WI38 (cell line): ENCODE results near the gene CRYGS.

Experiments used
- H3K4me3 ChIP-seq: 2 replicates; pipeline ENCODE4 v1.5.1; 2011; ENCODE audit warnings: low read depth, mild to moderate bottlenecking, control low read depth, low read length
- TF ChIP-seq, protein P1 (sequence below): IDR thresholded peaks from 2 replicates; pipeline ENCODE4 v1.5.1; 2012; ENCODE audit warnings: low read depth, mild to moderate bottlenecking, control low read depth, low read length

CRYGS gene

DNA sequence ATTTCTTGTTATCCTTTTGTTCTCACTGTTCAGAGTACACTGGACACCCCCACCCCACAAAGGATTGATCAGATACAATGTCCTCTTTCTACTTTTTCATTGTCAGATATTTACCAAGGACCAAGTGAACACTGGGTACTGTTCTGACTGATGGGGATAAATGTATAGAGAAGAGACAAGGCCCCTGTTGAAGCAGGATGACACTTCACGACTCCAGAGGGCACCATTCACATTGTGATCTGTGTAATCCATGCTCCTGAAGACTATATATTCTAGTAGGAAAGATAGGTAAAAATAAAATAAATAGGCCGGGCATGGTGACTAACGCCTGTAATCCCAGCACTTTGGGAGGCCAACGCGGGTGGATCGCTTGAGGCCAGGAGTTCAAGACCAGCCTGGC is 7.2 kb upstream of the CRYGS start:
- H3K4me3 ChIP-seq, result no peak overlapping the region
- TF ChIP-seq, protein P1, sequence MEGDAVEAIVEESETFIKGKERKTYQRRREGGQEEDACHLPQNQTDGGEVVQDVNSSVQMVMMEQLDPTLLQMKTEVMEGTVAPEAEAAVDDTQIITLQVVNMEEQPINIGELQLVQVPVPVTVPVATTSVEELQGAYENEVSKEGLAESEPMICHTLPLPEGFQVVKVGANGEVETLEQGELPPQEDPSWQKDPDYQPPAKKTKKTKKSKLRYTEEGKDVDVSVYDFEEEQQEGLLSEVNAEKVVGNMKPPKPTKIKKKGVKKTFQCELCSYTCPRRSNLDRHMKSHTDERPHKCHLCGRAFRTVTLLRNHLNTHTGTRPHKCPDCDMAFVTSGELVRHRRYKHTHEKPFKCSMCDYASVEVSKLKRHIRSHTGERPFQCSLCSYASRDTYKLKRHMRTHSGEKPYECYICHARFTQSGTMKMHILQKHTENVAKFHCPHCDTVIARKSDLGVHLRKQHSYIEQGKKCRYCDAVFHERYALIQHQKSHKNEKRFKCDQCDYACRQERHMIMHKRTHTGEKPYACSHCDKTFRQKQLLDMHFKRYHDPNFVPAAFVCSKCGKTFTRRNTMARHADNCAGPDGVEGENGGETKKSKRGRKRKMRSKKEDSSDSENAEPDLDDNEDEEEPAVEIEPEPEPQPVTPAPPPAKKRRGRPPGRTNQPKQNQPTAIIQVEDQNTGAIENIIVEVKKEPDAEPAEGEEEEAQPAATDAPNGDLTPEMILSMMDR, result no peak

DNA sequence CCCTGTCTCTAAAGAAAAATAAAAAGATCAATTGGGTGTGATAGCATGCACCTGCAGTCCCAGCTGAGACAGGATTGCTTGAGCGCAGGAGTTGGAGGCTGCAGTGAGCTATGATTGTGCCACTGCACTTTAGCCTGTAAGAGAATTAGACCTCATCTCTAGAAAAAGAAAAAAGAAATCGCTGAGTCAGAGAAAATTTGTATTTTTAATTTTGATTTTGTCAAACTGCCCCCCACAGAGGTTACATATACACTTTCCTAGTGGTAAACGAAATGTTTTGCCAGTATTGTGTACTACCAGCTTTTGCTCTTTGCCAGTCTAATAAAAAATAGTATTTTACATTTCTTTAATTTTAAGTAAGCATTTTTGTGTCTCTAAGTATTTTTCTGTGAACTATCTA is 5.3 kb upstream of the CRYGS start:
- H3K4me3 ChIP-seq, result no peak overlapping the region
- TF ChIP-seq, protein P1, result no peak

DNA sequence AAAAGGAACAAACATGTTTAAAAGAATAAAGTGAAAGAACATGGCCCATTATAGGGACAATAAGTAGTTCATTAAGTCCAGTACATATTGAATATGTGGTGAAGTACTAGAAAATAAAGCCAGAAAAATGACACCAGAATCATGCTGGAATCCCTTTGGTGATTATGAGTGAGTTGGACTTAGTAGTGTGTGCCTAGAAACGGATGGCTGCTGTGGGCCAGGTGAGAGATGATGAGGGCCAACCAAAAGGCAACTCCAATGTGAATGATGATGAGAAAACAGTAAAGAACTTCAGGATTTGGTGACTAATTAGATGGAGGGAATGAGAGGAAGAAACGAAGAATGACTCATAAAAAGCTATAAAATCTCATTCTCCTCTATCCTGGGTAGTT is 3.3 kb downstream of the CRYGS start:
- no peak overlapping the region for H3K4me3 ChIP-seq
- TF ChIP-seq, protein P1, result no peak

DNA sequence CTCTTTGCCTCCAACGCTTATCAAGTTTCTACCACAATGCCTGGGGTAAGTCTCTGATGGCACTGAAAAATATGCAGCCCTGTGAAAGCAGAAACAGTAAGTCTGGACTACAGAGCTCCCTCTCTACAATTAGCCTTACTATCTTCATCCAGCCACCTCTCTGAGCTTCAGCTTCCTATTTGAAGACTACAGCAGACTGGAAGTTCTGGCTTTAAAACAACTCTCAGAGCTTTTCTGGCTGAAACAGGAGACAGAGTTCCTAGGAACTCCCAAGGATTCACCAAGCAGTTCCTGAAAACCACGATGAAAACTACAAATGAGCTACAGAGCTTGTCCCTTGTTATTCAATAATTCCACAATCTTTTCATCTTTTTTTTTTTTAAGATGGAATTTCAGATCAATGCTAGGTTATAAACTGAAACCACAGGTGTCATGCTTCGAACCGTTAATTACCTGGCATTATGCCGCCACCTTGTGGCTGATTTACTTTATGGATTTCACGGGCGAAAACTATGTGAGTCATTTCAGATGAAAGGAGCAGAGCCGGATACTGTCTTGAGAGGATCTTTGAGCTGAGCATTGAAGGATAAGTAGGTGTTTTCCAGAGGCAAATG is 3.9 kb downstream of the CRYGS start:
- H3K4me3 ChIP-seq, result no peak overlapping the region

DNA sequence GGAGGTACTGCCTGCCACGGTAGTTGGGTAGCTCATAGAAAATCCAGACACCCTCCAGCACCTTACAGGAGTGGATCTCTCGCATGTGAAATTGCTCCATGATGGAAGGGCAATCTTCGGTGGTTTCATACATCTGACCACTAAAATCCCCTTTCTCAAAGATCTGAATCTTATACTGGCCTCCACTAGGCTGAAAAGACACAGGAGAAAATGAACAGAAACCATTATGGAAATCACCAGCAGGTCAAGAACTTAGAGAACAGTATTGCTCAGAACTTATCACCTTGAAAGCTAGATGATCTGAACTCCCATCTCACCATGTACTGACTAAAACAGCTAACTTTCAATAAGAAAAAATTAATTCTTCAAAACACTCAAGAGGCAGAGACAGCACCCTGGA is 5.4 kb downstream of the CRYGS start:
- H3K4me3 ChIP-seq, result no peak overlapping the region
- TF ChIP-seq, protein P1, result no peak

More for the DNA sequence above, 3.9 kb downstream of the CRYGS start:
- TF ChIP-seq, protein P1, result peak; percentile 28

DNA sequence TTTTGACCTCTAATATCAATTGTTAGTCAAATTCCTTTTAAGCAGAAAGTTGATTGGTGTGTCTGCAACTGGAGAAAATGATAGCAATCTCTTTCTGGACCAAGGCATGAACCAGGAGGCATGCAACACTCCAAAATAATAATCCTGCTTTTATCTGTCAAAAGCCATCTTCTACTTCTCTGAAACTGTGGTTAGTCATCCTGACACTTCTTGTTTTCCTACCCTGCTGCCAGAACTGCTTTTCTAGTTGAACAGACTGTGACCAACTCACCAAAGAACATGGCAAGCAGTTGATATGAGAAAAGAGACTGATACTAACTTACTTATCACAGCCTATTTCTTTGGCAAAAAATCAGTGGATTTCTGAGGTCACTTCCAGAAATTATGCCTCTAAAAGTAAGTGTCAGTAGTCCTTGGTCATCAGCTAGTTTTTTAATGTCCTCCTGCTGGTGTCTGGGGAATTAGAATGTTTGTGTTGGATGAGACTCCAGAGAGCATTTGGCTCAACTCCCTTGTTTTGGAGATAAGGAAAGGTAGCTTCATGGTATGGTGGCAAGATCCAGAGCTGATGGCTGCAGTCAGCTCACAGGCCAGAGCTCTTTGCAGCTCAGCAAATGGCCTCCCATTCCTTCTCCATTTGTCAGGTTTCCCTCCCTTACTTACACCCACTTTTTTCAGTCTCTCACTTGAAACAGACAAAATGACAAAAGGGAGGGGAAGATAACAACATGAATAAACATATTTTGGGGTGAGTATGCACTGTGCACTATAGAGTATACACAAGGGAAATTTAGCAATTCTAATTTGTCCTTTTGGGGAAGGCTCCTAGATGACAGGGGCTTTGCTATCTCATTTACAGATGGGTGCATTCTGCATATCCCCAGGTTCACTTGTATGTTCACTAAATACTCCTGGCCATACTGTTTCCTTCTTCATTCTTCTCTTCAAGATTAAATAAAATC is 7.0 kb downstream of the CRYGS start:
- TF ChIP-seq, protein P1, result no peak
- H3K4me3 ChIP-seq, result no peak overlapping the region

DNA sequence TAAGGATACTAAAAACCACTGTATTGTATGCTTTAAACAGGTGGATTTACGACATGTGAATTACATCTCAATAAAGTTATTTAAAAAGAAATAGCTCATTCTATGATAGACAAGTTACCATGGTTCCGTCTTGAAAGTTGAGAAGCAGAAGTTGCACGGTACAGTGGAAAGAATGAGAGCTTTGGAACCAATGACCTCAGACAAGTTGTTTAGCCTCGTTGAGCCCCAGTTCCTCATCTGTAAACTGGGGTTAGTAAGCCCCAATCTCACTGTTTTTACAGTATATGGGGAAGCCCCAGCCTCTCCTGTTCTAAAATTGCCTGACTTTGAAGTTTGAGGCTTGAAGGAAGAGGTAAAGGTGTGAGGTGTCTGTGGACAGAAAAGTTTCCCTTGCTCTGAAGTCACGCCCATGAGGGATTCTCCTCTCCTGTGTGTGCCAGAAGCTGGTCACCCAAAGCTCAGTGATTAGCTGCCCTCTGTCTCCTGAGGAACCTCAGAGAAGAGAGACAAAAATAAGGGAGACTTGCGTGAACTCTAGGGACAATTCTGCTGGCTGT is 10.0 kb downstream of the CRYGS start:
- TF ChIP-seq, protein P1, result no peak
- no peak overlapping the region for H3K4me3 ChIP-seq
